IMR-90 (cell line): ENCODE results near the gene RGS17. TPM values are rescaled to one million over a fixed set of nuclear protein-coding genes. Genes with fewer than 3 reads are reported as not detected.

Experiments
- ATAC-seq: fragments of 200-7000 bp; cut with Tn5 transposase; 2 replicates; pipeline ENCODE4 v1.9.1; 2020; ENCODE audit warnings: low read depth, mild to moderate bottlenecking, moderate library complexity
- BruUV-seq: library from RNA; stranded (reverse); fragments of 400-500 nt; replicated peaks from 2 replicates; lab custom pipeline; 2021; lab: Mats Ljungman, UMichigan
- CTCF ChIA-PET: fragments of 300-600 bp; formaldehyde crosslinking; extraction: SDS; loops from one replicate; lab custom pipeline; 2021; ENCODE audit warnings: antibody characterized with exemption; lab: Yijun Ruan, JAX
- POLR2A ChIA-PET: fragments of 300-600 bp; sonication (Branson Sonifier 250); formaldehyde crosslinking; loops from one replicate; lab custom pipeline; 2022; ENCODE audit warnings: antibody characterized with exemption; ENCODE audit not compliant: unreplicated experiment; lab: Charles Lee
- DNase-seq: peaks from one replicate; pipeline ENCODE4 v3.0.0; 2013
- H2AFZ ChIP-seq: replicated peaks from 2 replicates; pipeline ENCODE3; 2013; ENCODE audit warnings: low read length, mild to moderate bottlenecking; ENCODE audit not compliant: poor library complexity
- H2AK5ac ChIP-seq: 2 replicates; pipeline ENCODE4 v1.6.1; 2013; ENCODE audit warnings: low read depth, low read length, inconsistent platforms
- H2AK9ac ChIP-seq: replicated peaks from 2 replicates; pipeline ENCODE3; 2013; ENCODE audit warnings: mild to moderate bottlenecking, low read depth, low read length, moderate library complexity; ENCODE audit not compliant: poor library complexity
- H2BK120ac ChIP-seq: 2 replicates; pipeline ENCODE4 v1.6.1; 2013; ENCODE audit warnings: low read depth, low read length, inconsistent platforms
- H2BK15ac ChIP-seq: 3 replicates; pipeline ENCODE4 v1.6.1; 2013; ENCODE audit warnings: low read depth, low read length, inconsistent platforms
- H2BK20ac ChIP-seq: 2 replicates; pipeline ENCODE4 v1.6.1; 2013; ENCODE audit warnings: low read depth, mild to moderate bottlenecking, inconsistent platforms, low read length, moderate library complexity
- H2BK5ac ChIP-seq: 2 replicates; pipeline ENCODE4 v1.6.1; 2013; ENCODE audit warnings: mild to moderate bottlenecking, low read depth, low read length, inconsistent platforms; ENCODE audit not compliant: poor library complexity, severe bottlenecking
- H3K14ac ChIP-seq: replicated peaks from 2 replicates; pipeline ENCODE4 v1.6.1; 2013; ENCODE audit warnings: low read depth, low read length, inconsistent platforms
- H3K18ac ChIP-seq: 2 replicates; pipeline ENCODE4 v1.6.1; 2013; ENCODE audit warnings: low read depth, low read length, control low read depth
- H3K23ac ChIP-seq: 2 replicates; pipeline ENCODE4 v1.6.1; 2013; ENCODE audit warnings: low read depth, low read length, inconsistent platforms
- H3K27ac ChIP-seq: 2 replicates; pipeline ENCODE4 v1.5.1; 2013; ENCODE audit warnings: mild to moderate bottlenecking, control low read depth, low read length; ENCODE audit not compliant: insufficient read depth
- H3K27me3 ChIP-seq: 2 replicates; pipeline ENCODE4 v1.6.1; 2013; ENCODE audit warnings: low read length; ENCODE audit not compliant: control insufficient read depth, insufficient read depth
- H3K36me3 ChIP-seq: 2 replicates; pipeline ENCODE4 v1.6.1; 2013; ENCODE audit warnings: low read length, mixed read lengths; ENCODE audit not compliant: control insufficient read depth, insufficient read depth
- H3K4ac ChIP-seq: 2 replicates; pipeline ENCODE4 v1.6.1; 2013; ENCODE audit warnings: low read depth, low read length, inconsistent platforms
- H3K4me1 ChIP-seq: 2 replicates; pipeline ENCODE4 v1.6.1; 2013; ENCODE audit warnings: low read length, mixed read lengths; ENCODE audit not compliant: control insufficient read depth, insufficient read depth
- H3K4me2 ChIP-seq: 2 replicates; pipeline ENCODE4 v1.6.1; 2013; ENCODE audit warnings: low read depth, mild to moderate bottlenecking, control low read depth, low read length, moderate library complexity
- H3K4me3 ChIP-seq: 2 replicates; pipeline ENCODE4 v1.5.1; 2013; ENCODE audit warnings: low read depth, mild to moderate bottlenecking, control low read depth, low read length, moderate library complexity; ENCODE audit not compliant: insufficient read depth
- H3K56ac ChIP-seq: 2 replicates; pipeline ENCODE4 v1.6.1; 2013; ENCODE audit warnings: low read length, inconsistent platforms; ENCODE audit not compliant: insufficient read depth; ENCODE audit errors: extremely low read depth
- H3K79me1 ChIP-seq, 2 experiments: 2 replicates each; pipeline ENCODE4 v1.6.1; 2013; ENCODE audit warnings: low read length in 2 of 2, inconsistent platforms in 1 of 2, low read depth in 1 of 2
- H3K9ac ChIP-seq: 2 replicates; pipeline ENCODE4 v1.6.1; 2013; ENCODE audit warnings: low read depth, low read length, control low read depth
- H3K9me1 ChIP-seq: 2 replicates; pipeline ENCODE4 v1.6.1; 2013; ENCODE audit warnings: low read length, inconsistent platforms; ENCODE audit not compliant: insufficient read depth
- H3K9me3 ChIP-seq: 2 replicates; pipeline ENCODE4 v1.6.1; 2013; ENCODE audit warnings: low read length; ENCODE audit not compliant: control insufficient read depth, insufficient read depth
- H4K20me1 ChIP-seq: 2 replicates; pipeline ENCODE4 v1.6.1; 2013; ENCODE audit warnings: low read length, inconsistent platforms; ENCODE audit not compliant: insufficient read depth
- H4K5ac ChIP-seq: 2 replicates; pipeline ENCODE4 v1.6.1; 2013; ENCODE audit warnings: mild to moderate bottlenecking, low read depth, low read length, control low read depth
- H4K8ac ChIP-seq, 2 experiments: 2 replicates each; pipeline ENCODE4 v1.6.1; 2013; ENCODE audit warnings: low read depth in 2 of 2, low read length in 2 of 2, control low read depth in 1 of 2, inconsistent platforms in 1 of 2
- H4K91ac ChIP-seq: 2 replicates; pipeline ENCODE4 v1.6.1; 2013; ENCODE audit warnings: low read depth, low read length, inconsistent platforms; ENCODE audit not compliant: insufficient read depth
- CHD1 ChIP-seq: IDR thresholded peaks from 2 replicates; pipeline ENCODE4 v1.6.1; 2012; ENCODE audit warnings: low read depth, low read length, improper control_type of control experiment
- ELK1 ChIP-seq: fragments of 150-350 bp; IDR thresholded peaks from 2 replicates; pipeline ENCODE4 v1.6.1; 2016; ENCODE audit warnings: low read depth, mild to moderate bottlenecking, low read length, moderate library complexity, borderline replicate concordance
- MAFK ChIP-seq: IDR thresholded peaks from 2 replicates; pipeline ENCODE4 v1.6.1; 2012; ENCODE audit warnings: low read depth, low read length, improper control_type of control experiment
- MXI1 ChIP-seq: IDR thresholded peaks from 2 replicates; pipeline ENCODE4 v1.6.1; 2012; ENCODE audit warnings: low read depth, mild to moderate bottlenecking, low read length, moderate library complexity, borderline replicate concordance
- POLR2A ChIP-seq: IDR thresholded peaks from 2 replicates; pipeline ENCODE4 v1.6.1; 2012; ENCODE audit warnings: mild to moderate bottlenecking, low read depth, low read length
- RAD21 ChIP-seq: IDR thresholded peaks from 2 replicates; pipeline ENCODE4 v1.6.1; 2012; ENCODE audit warnings: low read length, improper control_type of control experiment
- RCOR1 ChIP-seq: IDR thresholded peaks from 2 replicates; pipeline ENCODE4 v1.6.1; 2012; ENCODE audit warnings: mild to moderate bottlenecking, low read length, improper control_type of control experiment; ENCODE audit not compliant: insufficient replicate concordance
- SMC3 ChIP-seq: fragments of 150-350 bp; IDR thresholded peaks from 2 replicates; pipeline ENCODE4 v1.6.1; 2016; ENCODE audit warnings: low read depth, mild to moderate bottlenecking, antibody characterized with exemption, low read length, moderate library complexity
- WGBS, 2 experiments: methylation state at CpG; one replicate each; pipeline versions ENCODE4 v1.1.5 to v1.1.7; 2013; ENCODE audit warnings: missing lambda C conversion rate in 2 of 2; ENCODE audit not compliant: insufficient read length in 1 of 2; ENCODE audit errors: extremely low coverage in 2 of 2; 5-methylcytosine and 5-hydroxymethylcytosine counted together
- dilution Hi-C: fragments of 300-500 bp; cut with HindIII; formaldehyde crosslinking; loops from one replicate; pipeline ENCODE4 v1.14.3; 2018; ENCODE audit warnings: low sequenced_read_pairs; ENCODE audit not compliant: unreplicated experiment
- in situ Hi-C: fragments of 300-500 bp; cut with MboI; formaldehyde crosslinking; loops from 3 replicates; pipeline ENCODE4 v1.14.3; 2019; ENCODE audit warnings: low sequenced_read_pairs, inconsistent platforms, mixed read lengths
- intact Hi-C: fragments of 100-400 bp; cut with micrococcal nuclease; formaldehyde crosslinking; loops from 2 replicates; pipeline ENCODE4 v1.10.0; 2022
- polyA plus RNA-seq, 3 experiments: library from polyadenylated mRNA; depleted of rRNA; stranded (reverse); fragments of >200 nt; gene quantifications; 2 replicates each; pipeline ENCODE4 v1.2.3, GENCODE V29; 2012; ENCODE audit warnings: low replicate concordance in 1 of 3
- total RNA-seq: library from RNA; depleted of rRNA; stranded (reverse); fragments of >200 nt; gene quantifications from 2 replicates; pipeline ENCODE4 v1.2.3, GENCODE V29; 2012

RGS17 gene
- total and polyA plus RNA-seq, 2 of the 4 experiments (the other 2 are of a cell fraction), result 0.75 to 1.4 TPM

GRCh38 chr6:153096031-153096430 is 35.1 kb downstream of the RGS17 start:
- intact Hi-C loops, result loop anchor here (5.0 kb wide), 1 partner anchor 771 kb away; no protein-coding TSS in a partner anchor
- Histone ChIP-seq H4K91ac (peak overlapping the region; percentile 50; the same call in 1 of the 2 replicates), H4K20me1 (no peaks in the 10 kb centered on the region), H3K4ac (peak overlapping the region; percentile 28; the same call in 1 of the 2 replicates), H3K4me3 (no peak overlapping the region), H3K23ac (no peak overlapping the region), H3K4me1 (peaks cover 5% of the 10 kb centered on the region), H2BK20ac (no peak overlapping the region), H3K9ac (no peak overlapping the region), H2BK120ac (no peak overlapping the region; the same call in 1 of the 2 replicates), H4K5ac (no peak overlapping the region), H3K79me1 (no peaks in the 10 kb centered on the region), H2AFZ (peak overlapping the region; percentile 64), H3K27ac (no peak overlapping the region), H2BK15ac (no peak overlapping the region), H2BK5ac (no peak overlapping the region), H4K8ac (peak overlapping the region in 1 of 2 experiments; percentile 44; a peak in 1 of 4 replicates), H3K9me3 (no peaks in the 10 kb centered on the region), H3K9me1 (no peaks in the 10 kb centered on the region; the same call in 1 of the 2 replicates), H3K14ac (no peak overlapping the region), H3K56ac (no peak overlapping the region), H3K27me3 (no peaks in the 10 kb centered on the region), H3K36me3 (no peaks in the 10 kb centered on the region), H3K4me2 (no peak overlapping the region), H2AK9ac (no peak overlapping the region), H3K18ac (peak overlapping the region; percentile 38; the same call in 1 of the 2 replicates), H2AK5ac (peak overlapping the region; percentile 71; the same call in 1 of the 2 replicates)
- dilution Hi-C loops, result no loop called here
- in situ Hi-C loops, result no loop called here
- no peak for DNase-seq
- BruUV-seq, result no TSS peak
- ChIA-PET CTCF (interaction anchor here (1.3 to 1.6 kb wide), 2 partner anchors 12 to 135 kb away, joined by 3 to 7 read pairs; no protein-coding TSS in a partner anchor), POLR2A (no interaction called here)
- 20% methylated on average over 1 of the region's 4 CpGs; no CpG with 5 or more reads in 1 of the 2 experiments for WGBS, 2 experiments
- TF ChIP-seq SMC3 (no peak), POLR2A (no peak), CHD1 (no peak), RAD21 (no peak), MAFK (no peak), MXI1 (no peak), RCOR1 (no peak), ELK1 (no peak)
- no peak for ATAC-seq
